ENCODE results near the gene SLC9A1. TPM values are rescaled to one million over a fixed set of nuclear protein-coding genes. Genes with fewer than 3 reads are reported as not detected.

The SLC9A1 gene
- total and polyA plus RNA-seq, 12 donors: 3.1 to 49.0 (median 28.4) TPM

GRCh38 chr1:27144920-27145661 lies 9.8 kb downstream of the SLC9A1 start:
- H3K27ac ChIP-seq: peak overlapping the region; percentile 40 to 85 (median 81)
- peak in 1 of 7 donors; percentile 23 for DNase-seq
- H3K9me3 ChIP-seq (replicated peaks in 1 of 3): no peaks in the 10 kb centered on the region
- H3K4me1 ChIP-seq (replicated peaks in 1 of 2): peaks cover 32 to 59% of the 10 kb centered on the region in 2 donors
- intact Hi-C loops (cut with DNase I): no loop called here
- WGBS, 4 donors: 65 to 73% (median 71%) methylated on average over 5 of the region's 5 CpGs
- TF ChIP-seq POLR2A (IDR thresholded peaks at IDR 0.05): no peak
- H3K4me3 ChIP-seq: no peak overlapping the region
- H3K27me3 ChIP-seq: no peaks in the 10 kb centered on the region
- H3K36me3 ChIP-seq (replicated peaks in 1 of 2): no peaks in the 10 kb centered on the region

GRCh38 chr1:27144049-27144748 lies 10.7 kb downstream of the SLC9A1 start:
- Histone ChIP-seq H3K9me3 (replicated peaks in 1 of 3) (no peaks in the 10 kb centered on the region), H3K36me3 (replicated peaks in 1 of 2) (no peaks in the 10 kb centered on the region), H3K27me3 (no peaks in the 10 kb centered on the region), H3K27ac (peak overlapping the region in 3 of 5 donors; percentile 46 to 81 (median 68)), H3K4me3 (no peak overlapping the region), H3K4me1 (replicated peaks in 1 of 2) (peaks cover 24 to 50% of the 10 kb centered on the region in 2 donors)
- WGBS, 4 donors: 89 to 95% (median 91%) methylated on average over 5 to 9 of the region's 9 CpGs
- TF ChIP-seq POLR2A (IDR thresholded peaks at IDR 0.05) (no peak), CTCF (IDR thresholded peaks at IDR 0.05) (no peak)
- DNase-seq: no peak
- intact Hi-C loops (cut with DNase I): no loop called here

- peak in 5 of 7 donors; percentile 42 to 67 (median 48) for DNase-seq
- H3K27ac ChIP-seq: peak overlapping the region in 2 of 5 donors; percentile 67 to 81
Observed at GRCh38 chr1:27143401-27143800, 11.5 kb downstream of the SLC9A1 start.

GRCh38 chr1:27142464-27142863 lies 12.5 kb downstream of the SLC9A1 start:
- no peak for DNase-seq
- TF ChIP-seq CTCF (IDR thresholded peaks at IDR 0.05) (no peak), POLR2A (IDR thresholded peaks at IDR 0.05) (no peak)
- Histone ChIP-seq H3K4me1 (replicated peaks in 1 of 2) (peaks cover 24 to 42% of the 10 kb centered on the region in 2 donors), H3K27ac (no peak overlapping the region), H3K9me3 (replicated peaks in 1 of 3) (no peaks in the 10 kb centered on the region), H3K36me3 (replicated peaks in 1 of 2) (no peaks in the 10 kb centered on the region), H3K27me3 (no peaks in the 10 kb centered on the region), H3K4me3 (no peak overlapping the region)
- WGBS, 4 donors: 85 to 94% (median 85%) methylated on average over 1 to 3 of the region's 3 CpGs
- intact Hi-C loops (cut with DNase I): no loop called here

More at GRCh38 chr1:27143401-27143800, 11.5 kb downstream of the SLC9A1 start:
- Histone ChIP-seq H3K9me3 (replicated peaks in 1 of 3) (no peaks in the 10 kb centered on the region), H3K4me1 (replicated peaks in 1 of 2) (peaks cover 24 to 42% of the 10 kb centered on the region in 2 donors), H3K4me3 (no peak overlapping the region), H3K36me3 (replicated peaks in 1 of 2) (no peaks in the 10 kb centered on the region), H3K27me3 (no peaks in the 10 kb centered on the region)
- intact Hi-C loops (cut with DNase I): no loop called here
- TF ChIP-seq CTCF (IDR thresholded peaks at IDR 0.05) (no peak), POLR2A (IDR thresholded peaks at IDR 0.05) (no peak)
- 59 to 61% (median 60%) methylated on average over 6 of the region's 6 CpGs for WGBS, 4 donors

All from adrenal gland (tissue), 12 donors.